ENCODE measurements around the gene CMIP.

CMIP gene

DNA sequence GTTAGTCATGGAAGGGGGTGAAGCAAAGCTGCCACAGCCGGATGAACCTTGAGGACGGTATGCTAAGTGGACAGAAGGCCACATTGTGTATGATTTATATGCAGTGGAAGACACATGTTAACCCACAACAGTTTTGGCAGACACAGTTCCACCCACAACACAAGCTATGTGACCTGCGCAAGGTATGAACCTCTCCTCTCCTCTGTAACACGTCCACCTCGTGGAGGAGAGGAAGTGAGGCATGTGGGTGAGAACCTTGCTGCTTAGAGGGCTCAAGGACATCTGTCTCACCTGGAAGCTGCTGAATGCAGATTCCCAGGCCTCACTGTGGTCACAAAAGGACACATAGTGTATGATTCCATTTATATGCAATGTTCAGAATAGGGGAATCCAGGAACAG, 198.3 kb downstream of the CMIP start:
- H3K4me3 Mint-ChIP-seq: no peak overlapping the region
- peaks cover 40% of the 10 kb centered on the region for H3K4me1 Mint-ChIP-seq
- peak overlapping the region in 1 of 3 experiments; percentile 32 for H3K27ac Mint-ChIP-seq
- TF ChIP-seq, protein P1, sequence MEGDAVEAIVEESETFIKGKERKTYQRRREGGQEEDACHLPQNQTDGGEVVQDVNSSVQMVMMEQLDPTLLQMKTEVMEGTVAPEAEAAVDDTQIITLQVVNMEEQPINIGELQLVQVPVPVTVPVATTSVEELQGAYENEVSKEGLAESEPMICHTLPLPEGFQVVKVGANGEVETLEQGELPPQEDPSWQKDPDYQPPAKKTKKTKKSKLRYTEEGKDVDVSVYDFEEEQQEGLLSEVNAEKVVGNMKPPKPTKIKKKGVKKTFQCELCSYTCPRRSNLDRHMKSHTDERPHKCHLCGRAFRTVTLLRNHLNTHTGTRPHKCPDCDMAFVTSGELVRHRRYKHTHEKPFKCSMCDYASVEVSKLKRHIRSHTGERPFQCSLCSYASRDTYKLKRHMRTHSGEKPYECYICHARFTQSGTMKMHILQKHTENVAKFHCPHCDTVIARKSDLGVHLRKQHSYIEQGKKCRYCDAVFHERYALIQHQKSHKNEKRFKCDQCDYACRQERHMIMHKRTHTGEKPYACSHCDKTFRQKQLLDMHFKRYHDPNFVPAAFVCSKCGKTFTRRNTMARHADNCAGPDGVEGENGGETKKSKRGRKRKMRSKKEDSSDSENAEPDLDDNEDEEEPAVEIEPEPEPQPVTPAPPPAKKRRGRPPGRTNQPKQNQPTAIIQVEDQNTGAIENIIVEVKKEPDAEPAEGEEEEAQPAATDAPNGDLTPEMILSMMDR (IDR thresholded peaks at IDR 0.05; ENCODE audit: unreplicated experiment in 3 of 3): no peak
- H3K9me3 Mint-ChIP-seq: no peaks in the 10 kb centered on the region
- peaks cover 5% of the 10 kb centered on the region for H3K27me3 Mint-ChIP-seq (ENCODE audit: low read depth)
- H3K36me3 Mint-ChIP-seq (ENCODE audit: low read depth): no peaks in the 10 kb centered on the region

DNA sequence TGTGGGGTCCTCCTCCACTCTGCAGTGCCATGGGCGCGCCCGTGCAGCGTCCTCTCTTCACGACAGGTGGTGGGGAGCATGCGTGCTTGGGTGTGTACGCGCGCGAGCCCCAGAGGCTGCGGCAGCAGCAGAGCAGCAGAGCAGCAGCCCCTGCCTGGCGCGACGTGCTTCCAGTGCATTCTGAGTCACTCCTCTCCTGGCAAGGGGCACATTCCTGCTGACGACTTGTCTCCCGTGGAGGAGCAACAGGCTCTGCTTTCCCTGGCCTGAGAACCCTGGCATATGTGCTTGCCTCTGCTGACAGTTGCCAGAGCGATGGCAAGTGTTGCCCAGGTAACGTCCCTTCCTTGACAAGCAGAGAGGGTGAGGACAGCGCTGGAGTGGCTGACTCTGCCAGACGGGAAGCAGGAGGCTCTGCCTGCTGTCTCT, 200.7 kb downstream of the CMIP start:
- Mint-ChIP-seq H3K27me3 (ENCODE audit: low read depth) (peaks cover 5% of the 10 kb centered on the region), H3K27ac (peak overlapping the region; percentile 19 to 74 (median 73)), H3K36me3 (ENCODE audit: low read depth) (no peaks in the 10 kb centered on the region), H3K4me3 (peak overlapping the region in 2 of 3 experiments; percentile 17 to 20), H3K4me1 (peaks cover 47% of the 10 kb centered on the region), H3K9me3 (no peaks in the 10 kb centered on the region)
- TF ChIP-seq, protein P1 (IDR thresholded peaks at IDR 0.05; ENCODE audit: unreplicated experiment in 3 of 3): no peak

DNA sequence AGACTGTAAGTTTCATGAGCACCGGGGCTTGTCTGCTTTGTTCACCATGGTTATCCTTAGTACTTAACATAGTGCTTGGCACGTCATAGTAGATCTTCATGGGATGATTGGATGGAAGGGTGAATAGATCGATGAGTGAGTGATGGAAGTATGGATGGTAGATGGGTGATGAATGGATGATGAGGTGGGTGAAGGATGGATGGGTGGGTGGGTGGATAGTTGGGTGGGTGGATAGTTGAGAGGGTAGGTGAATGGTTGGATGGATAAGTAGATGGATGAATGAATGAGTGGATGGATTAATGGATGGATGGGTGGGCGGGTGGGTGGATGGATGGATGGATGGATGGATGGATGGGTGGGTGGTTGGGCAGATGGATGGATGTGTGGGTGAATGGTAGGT, 201.3 kb downstream of the CMIP start:
- no peaks in the 10 kb centered on the region for H3K9me3 Mint-ChIP-seq
- peaks cover 53% of the 10 kb centered on the region for H3K4me1 Mint-ChIP-seq
- no peaks in the 10 kb centered on the region for H3K27me3 Mint-ChIP-seq (ENCODE audit: low read depth)
- H3K36me3 Mint-ChIP-seq (ENCODE audit: low read depth): no peaks in the 10 kb centered on the region
- TF ChIP-seq, protein P1 (IDR thresholded peaks at IDR 0.05; ENCODE audit: unreplicated experiment in 3 of 3): no peak
- peak overlapping the region in 2 of 3 experiments; percentile 19 to 74 for H3K27ac Mint-ChIP-seq
- no peak overlapping the region for H3K4me3 Mint-ChIP-seq

DNA sequence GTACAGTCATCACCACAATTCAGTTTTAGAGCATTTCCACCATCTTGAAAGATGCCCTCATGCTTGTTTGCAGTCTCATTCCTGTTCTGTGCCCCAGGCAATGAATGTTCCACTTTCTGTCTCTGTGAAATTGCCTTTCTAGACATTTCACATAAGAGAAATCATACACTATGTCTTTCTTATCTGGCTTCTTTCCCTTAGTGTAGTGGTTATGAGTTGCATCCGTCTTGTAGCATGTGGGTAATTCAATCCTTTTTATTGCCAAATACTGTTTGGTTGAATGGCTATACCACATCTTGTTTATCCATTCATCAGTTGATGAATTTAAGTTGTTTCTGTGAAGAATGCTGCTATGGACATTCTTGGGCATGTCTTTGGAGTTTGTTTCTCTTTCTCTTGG, 202.0 kb downstream of the CMIP start:
- peaks cover 60% of the 10 kb centered on the region for H3K4me1 Mint-ChIP-seq
- TF ChIP-seq, protein P1 (IDR thresholded peaks at IDR 0.05; ENCODE audit: unreplicated experiment in 3 of 3): no peak
- no peaks in the 10 kb centered on the region for H3K27me3 Mint-ChIP-seq (ENCODE audit: low read depth)
- H3K4me3 Mint-ChIP-seq: no peak overlapping the region
- H3K9me3 Mint-ChIP-seq: no peaks in the 10 kb centered on the region
- H3K36me3 Mint-ChIP-seq (ENCODE audit: low read depth): no peaks in the 10 kb centered on the region
- H3K27ac Mint-ChIP-seq: no peak overlapping the region

DNA sequence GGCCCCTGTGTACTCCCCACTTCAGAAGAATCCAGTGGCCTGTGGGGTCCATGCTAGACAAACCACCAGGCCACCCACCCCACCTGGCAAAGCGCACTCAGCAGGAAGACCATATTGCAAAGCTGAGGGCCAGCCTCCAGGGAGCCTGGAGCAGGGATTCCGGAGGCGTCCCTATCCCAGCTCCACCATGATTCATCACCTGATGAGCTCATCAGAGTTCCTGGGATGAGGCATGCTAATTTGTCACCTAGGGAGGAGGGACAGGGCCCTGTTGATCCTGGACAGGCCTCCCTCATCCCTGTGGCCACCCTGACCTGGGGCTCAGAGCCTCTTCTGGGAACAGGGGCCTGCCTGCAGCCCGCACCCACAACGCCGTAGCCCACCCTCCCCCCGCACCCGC, 202.9 kb downstream of the CMIP start:
- Mint-ChIP-seq H3K27me3 (ENCODE audit: low read depth) (no peaks in the 10 kb centered on the region), H3K27ac (no peak overlapping the region), H3K9me3 (no peaks in the 10 kb centered on the region), H3K36me3 (ENCODE audit: low read depth) (no peaks in the 10 kb centered on the region), H3K4me3 (no peak overlapping the region), H3K4me1 (peaks cover 69% of the 10 kb centered on the region)
- TF ChIP-seq, protein P1 (IDR thresholded peaks at IDR 0.05; ENCODE audit: unreplicated experiment in 3 of 3): no peak

DNA sequence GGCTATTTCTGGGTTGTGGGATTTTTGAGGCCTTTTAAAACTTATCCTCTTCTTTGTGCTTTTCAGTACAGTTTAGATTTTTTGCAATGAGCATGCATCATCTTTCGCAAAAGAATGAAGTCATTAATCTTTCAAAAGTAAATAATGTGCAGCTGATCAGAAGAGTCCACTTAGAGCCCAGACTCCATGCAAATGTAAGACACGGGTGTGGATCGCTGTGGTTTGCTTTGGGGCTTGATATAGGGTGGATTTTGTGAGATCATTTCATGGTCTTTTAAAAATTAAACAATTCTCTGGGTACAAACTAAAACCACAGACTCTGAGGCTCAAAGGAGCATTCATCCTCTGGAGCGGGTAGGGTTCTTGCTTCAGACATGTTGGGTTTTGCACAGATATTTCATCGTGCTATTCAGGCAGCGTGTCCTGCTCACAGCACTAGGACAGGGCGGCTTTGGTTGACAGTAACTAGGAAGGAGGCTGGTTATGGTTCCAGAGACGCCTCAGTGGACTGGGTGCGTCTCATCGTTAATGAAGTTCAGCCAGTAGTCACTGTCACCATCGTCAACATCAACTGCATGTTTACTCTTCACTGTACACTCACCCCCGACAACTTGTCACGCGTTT, 205.1 kb downstream of the CMIP start:
- Mint-ChIP-seq H3K27me3 (ENCODE audit: low read depth) (no peaks in the 10 kb centered on the region), H3K4me3 (peak overlapping the region in 2 of 3 experiments; percentile 9 to 37), H3K9me3 (no peaks in the 10 kb centered on the region), H3K4me1 (peaks cover 75% of the 10 kb centered on the region), H3K27ac (peak overlapping the region; percentile 87 to 89 (median 88)), H3K36me3 (ENCODE audit: low read depth) (peaks cover 3% of the 10 kb centered on the region)
- TF ChIP-seq, protein P1 (IDR thresholded peaks at IDR 0.05; ENCODE audit: unreplicated experiment in 3 of 3): no peak
